ENCODE data around the gene MVP. TPM values are rescaled to one million over a fixed set of nuclear protein-coding genes. Genes with fewer than 3 reads are reported as not detected.
"Not testable (repeated sequence)": the region's sequence is repeated elsewhere in the genome, so short reads cannot be mapped to it uniquely, and the experiment has no call there.

Gene MVP
- total RNA-seq, 1 donor = 275 TPM

- no peak for DNase-seq (ENCODE audit: low read depth)
- H3K4me3 ChIP-seq (ENCODE audit: low read depth, low read length) = no peak overlapping the region
- no peak for TF ChIP-seq CTCF (IDR thresholded peaks at IDR 0.05; ENCODE audit: insufficient read depth, low read length)
Observed at GRCh38 chr16:29784157-29784556, 36.1 kb upstream of the MVP start.

- peak; percentile 55 for DNase-seq (ENCODE audit: low read depth)
- peak; percentile 80 for TF ChIP-seq CTCF (IDR thresholded peaks at IDR 0.05; ENCODE audit: insufficient read depth, low read length)
- H3K4me3 ChIP-seq (ENCODE audit: low read depth, low read length) = peak overlapping the region; percentile 40
Observed at GRCh38 chr16:29784901-29785500, 35.3 kb upstream of the MVP start.

- not testable (repeated sequence) for DNase-seq (ENCODE audit: low read depth); H3K4me3 ChIP-seq (ENCODE audit: low read depth, low read length)
Observed at GRCh38 chr16:29787155-29787554, 33.1 kb upstream of the MVP start.

- H3K4me3 ChIP-seq (ENCODE audit: low read depth, low read length) = peak overlapping the region; percentile 74
- no peak for DNase-seq (ENCODE audit: low read depth)
- no peak for TF ChIP-seq CTCF (IDR thresholded peaks at IDR 0.05; ENCODE audit: insufficient read depth, low read length)
Observed at GRCh38 chr16:29789775-29790182, 30.5 kb upstream of the MVP start.

GRCh38 chr16:29790183-29790948 lies 29.9 kb upstream of the MVP start, which contains the start of gene KIF22:
Gene KIF22, plus strand, starts transcription at chr16:29790751. Its CDS starts 9 bp downstream, at chr16:29790760.
- DNase-seq (ENCODE audit: low read depth) = peak; percentile 99
- peak within 1 kb of the TSS; percentile 92 for H3K4me3 ChIP-seq (ENCODE audit: low read depth, low read length)
- peak; percentile 76 for TF ChIP-seq CTCF (IDR thresholded peaks at IDR 0.05; ENCODE audit: insufficient read depth, low read length)

- H3K4me3 ChIP-seq (ENCODE audit: low read depth, low read length) = peak overlapping the region; percentile 92
- DNase-seq (ENCODE audit: low read depth) = no peak
- TF ChIP-seq CTCF (IDR thresholded peaks at IDR 0.05; ENCODE audit: insufficient read depth, low read length) = no peak
Observed at GRCh38 chr16:29790949-29791844, 29.1 kb upstream of the MVP start.

Measured in fibroblast of the aortic adventitia (primary cell).